K562 (cell line): ENCODE measurements around the gene DNAH10.

Source experiments
- EHMT2 ChIP-seq: fragments of 450-650 bp; IDR thresholded peaks from 2 replicates; pipeline ENCODE4 v1.6.1; 2018; ENCODE audit warnings: antibody characterized with exemption
- GATA2 ChIP-seq: sonication (generic); formaldehyde crosslinking; IDR thresholded peaks from 2 replicates; pipeline ENCODE4 v1.4.0; 2020; ENCODE audit warnings: mild to moderate bottlenecking, missing genetic modification reagents
- NR1H2 ChIP-seq: sonication (generic); formaldehyde crosslinking; IDR thresholded peaks from 2 replicates; pipeline ENCODE4 v1.4.0; 2020; ENCODE audit warnings: mild to moderate bottlenecking, missing genetic modification reagents
- NRF1 ChIP-seq, 2 experiments: fragments of 450-650 bp; IDR thresholded peaks in 1 of 2; conservative IDR thresholded peaks in 1 of 2; 2 replicates each; pipeline ENCODE4 v1.6.1; 2014; ENCODE audit warnings: mild to moderate bottlenecking in 2 of 2
- SIX5 ChIP-seq, 2 experiments: IDR thresholded peaks; 2 replicates each; pipeline ENCODE4 v1.6.1; 2011; ENCODE audit warnings: low read length in 2 of 2, borderline replicate concordance in 1 of 2, low read depth in 1 of 2, mild to moderate bottlenecking in 1 of 2, moderate library complexity in 1 of 2; ENCODE audit not compliant: insufficient read depth in 1 of 2
- SPI1 ChIP-seq: IDR thresholded peaks from 2 replicates; pipeline ENCODE4 v1.6.1; 2011; ENCODE audit warnings: low read depth, low read length, control low read depth, borderline replicate concordance
- ZNF551 ChIP-seq: fragments of 250-450 bp; sonication (Bioruptor Pico); IDR thresholded peaks from 2 replicates; pipeline ENCODE4 v1.5.0; 2021; ENCODE audit warnings: mild to moderate bottlenecking, moderate library complexity
- TF ChIP-seq, protein P1 (sequence below): sonication (generic); formaldehyde crosslinking; IDR thresholded peaks from 2 replicates; pipeline ENCODE4 v1.8.1; 2023; ENCODE audit warnings: mild to moderate bottlenecking, missing genetic modification reagents
- TF ChIP-seq, protein P2 (sequence below): fragments of 250-450 bp; sonication (Bioruptor Pico); IDR thresholded peaks from 2 replicates; pipeline ENCODE4 v1.8.0; 2021; ENCODE audit warnings: moderate library complexity, mild to moderate bottlenecking, inconsistent platforms
- TF ChIP-seq, protein P3 (sequence below): sonication (generic); formaldehyde crosslinking; IDR thresholded peaks from 2 replicates; pipeline ENCODE4 v1.8.0; 2022; ENCODE audit warnings: mild to moderate bottlenecking, missing genetic modification reagents

DNA sequence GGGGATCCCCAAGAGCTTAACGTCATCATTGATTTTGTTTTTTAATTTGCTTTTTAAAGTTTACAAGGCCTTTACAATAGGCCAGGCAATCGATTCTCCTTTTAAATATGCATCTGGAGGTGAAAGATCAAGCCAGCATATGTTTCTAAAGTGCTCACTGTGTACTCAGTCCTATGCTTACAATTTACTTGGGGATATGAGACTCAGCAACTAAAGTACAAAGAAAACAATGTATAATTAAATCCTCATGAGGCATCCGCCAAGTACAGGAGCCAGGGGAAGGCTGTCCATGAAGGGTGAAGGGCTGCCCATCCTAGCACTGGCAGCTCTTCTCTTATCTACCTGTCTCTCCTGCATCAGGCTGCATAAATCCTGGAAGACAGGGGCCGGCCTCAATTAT lies 198.8 kb downstream of the DNAH10 start:
- TF ChIP-seq ZNF551 (no peak), GATA2 (no peak), SPI1 (no peak), EHMT2 (no peak), NR1H2 (no peak), SIX5 (IDR thresholded peaks at IDR 0.05; ENCODE audit: borderline replicate concordance in 1 of 2, insufficient read depth in 1 of 2, low read depth in 1 of 2, low read length in 2 of 2) (no peak), NRF1 (conservative IDR thresholded peaks at IDR 0.05 in 1 of 2, IDR thresholded peaks at IDR 0.05 in 1 of 2) (no peak)
- TF ChIP-seq, protein P1, sequence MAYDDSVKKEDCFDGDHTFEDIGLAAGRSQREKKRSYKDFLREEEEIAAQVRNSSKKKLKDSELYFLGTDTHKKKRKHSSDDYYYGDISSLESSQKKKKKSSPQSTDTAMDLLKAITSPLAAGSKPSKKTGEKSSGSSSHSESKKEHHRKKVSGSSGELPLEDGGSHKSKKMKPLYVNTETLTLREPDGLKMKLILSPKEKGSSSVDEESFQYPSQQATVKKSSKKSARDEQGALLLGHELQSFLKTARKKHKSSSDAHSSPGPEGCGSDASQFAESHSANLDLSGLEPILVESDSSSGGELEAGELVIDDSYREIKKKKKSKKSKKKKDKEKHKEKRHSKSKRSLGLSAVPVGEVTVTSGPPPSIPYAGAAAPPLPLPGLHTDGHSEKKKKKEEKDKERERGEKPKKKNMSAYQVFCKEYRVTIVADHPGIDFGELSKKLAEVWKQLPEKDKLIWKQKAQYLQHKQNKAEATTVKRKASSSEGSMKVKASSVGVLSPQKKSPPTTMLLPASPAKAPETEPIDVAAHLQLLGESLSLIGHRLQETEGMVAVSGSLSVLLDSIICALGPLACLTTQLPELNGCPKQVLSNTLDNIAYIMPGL (CRISPR knock-in tag): no peak
- TF ChIP-seq, protein P2, sequence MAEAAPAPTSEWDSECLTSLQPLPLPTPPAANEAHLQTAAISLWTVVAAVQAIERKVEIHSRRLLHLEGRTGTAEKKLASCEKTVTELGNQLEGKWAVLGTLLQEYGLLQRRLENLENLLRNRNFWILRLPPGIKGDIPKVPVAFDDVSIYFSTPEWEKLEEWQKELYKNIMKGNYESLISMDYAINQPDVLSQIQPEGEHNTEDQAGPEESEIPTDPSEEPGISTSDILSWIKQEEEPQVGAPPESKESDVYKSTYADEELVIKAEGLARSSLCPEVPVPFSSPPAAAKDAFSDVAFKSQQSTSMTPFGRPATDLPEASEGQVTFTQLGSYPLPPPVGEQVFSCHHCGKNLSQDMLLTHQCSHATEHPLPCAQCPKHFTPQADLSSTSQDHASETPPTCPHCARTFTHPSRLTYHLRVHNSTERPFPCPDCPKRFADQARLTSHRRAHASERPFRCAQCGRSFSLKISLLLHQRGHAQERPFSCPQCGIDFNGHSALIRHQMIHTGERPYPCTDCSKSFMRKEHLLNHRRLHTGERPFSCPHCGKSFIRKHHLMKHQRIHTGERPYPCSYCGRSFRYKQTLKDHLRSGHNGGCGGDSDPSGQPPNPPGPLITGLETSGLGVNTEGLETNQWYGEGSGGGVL (CRISPR knock-in tag): no peak
- TF ChIP-seq, protein P3, sequence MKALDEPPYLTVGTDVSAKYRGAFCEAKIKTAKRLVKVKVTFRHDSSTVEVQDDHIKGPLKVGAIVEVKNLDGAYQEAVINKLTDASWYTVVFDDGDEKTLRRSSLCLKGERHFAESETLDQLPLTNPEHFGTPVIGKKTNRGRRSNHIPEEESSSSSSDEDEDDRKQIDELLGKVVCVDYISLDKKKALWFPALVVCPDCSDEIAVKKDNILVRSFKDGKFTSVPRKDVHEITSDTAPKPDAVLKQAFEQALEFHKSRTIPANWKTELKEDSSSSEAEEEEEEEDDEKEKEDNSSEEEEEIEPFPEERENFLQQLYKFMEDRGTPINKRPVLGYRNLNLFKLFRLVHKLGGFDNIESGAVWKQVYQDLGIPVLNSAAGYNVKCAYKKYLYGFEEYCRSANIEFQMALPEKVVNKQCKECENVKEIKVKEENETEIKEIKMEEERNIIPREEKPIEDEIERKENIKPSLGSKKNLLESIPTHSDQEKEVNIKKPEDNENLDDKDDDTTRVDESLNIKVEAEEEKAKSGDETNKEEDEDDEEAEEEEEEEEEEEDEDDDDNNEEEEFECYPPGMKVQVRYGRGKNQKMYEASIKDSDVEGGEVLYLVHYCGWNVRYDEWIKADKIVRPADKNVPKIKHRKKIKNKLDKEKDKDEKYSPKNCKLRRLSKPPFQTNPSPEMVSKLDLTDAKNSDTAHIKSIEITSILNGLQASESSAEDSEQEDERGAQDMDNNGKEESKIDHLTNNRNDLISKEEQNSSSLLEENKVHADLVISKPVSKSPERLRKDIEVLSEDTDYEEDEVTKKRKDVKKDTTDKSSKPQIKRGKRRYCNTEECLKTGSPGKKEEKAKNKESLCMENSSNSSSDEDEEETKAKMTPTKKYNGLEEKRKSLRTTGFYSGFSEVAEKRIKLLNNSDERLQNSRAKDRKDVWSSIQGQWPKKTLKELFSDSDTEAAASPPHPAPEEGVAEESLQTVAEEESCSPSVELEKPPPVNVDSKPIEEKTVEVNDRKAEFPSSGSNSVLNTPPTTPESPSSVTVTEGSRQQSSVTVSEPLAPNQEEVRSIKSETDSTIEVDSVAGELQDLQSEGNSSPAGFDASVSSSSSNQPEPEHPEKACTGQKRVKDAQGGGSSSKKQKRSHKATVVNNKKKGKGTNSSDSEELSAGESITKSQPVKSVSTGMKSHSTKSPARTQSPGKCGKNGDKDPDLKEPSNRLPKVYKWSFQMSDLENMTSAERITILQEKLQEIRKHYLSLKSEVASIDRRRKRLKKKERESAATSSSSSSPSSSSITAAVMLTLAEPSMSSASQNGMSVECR: no peak
